GM21576 (cell line): ENCODE results near the gene SLC9A2.
A peak's percentile ranks its signal among the peaks of the same experiment; 100 is the strongest.

Experiments
- ATAC-seq: cut with Tn5 transposase; IDR thresholded peaks from one replicate; pipeline ENCODE4 v1.9.1; 2021; ENCODE audit warnings: mild to moderate bottlenecking, moderate library complexity; ENCODE audit not compliant: unreplicated experiment

The SLC9A2 gene

DNA sequence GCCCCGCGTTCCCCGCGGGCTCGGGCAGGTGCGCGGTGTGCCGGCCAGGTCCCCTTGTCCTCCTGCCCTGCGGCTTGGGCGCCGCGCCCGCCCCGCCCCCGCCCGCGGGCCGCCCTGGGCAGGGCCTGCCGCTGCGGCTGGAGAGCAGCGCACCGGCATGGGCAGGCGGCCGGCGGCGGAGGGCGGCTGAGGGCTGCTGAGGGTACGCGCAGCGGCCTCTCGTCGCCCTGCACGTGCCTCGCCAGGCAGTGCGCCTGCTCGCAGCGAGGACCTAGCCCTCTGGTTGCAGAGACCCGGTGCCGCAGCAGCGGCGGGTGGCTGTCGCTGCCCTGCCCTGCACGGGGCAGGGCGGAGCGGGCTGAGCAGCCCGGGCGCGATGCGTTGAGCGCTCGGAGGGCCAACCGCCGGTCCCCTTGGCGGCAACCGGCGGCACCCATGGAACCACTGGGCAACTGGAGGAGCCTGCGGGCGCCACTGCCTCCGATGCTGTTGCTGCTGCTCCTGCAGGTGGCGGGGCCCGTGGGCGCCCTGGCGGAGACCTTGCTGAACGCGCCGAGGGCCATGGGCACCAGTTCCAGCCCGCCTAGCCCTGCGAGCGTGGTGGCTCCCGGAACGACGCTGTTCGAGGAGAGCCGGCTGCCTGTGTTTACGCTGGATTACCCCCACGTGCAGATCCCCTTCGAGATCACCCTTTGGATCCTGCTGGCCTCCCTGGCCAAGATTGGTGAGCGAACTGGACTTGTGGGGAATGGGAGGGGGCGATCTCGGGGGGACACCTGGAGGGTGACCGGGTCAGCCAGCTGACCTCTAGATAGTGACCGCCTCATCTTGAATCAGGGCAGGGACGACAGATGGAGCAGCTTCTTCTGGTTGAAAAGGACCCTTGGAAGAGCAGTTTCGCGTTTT is at the start of gene SLC9A2:
Gene SLC9A2, plus strand, starts transcription at position 140 of the 906 bp plus-strand sequence. Its CDS starts 296 bp downstream, at position 436.
- no peak for ATAC-seq

GRCh38 chr2:102575888-102576287 is 43.5 kb upstream of the SLC9A2 start:
- no peak for ATAC-seq

DNA sequence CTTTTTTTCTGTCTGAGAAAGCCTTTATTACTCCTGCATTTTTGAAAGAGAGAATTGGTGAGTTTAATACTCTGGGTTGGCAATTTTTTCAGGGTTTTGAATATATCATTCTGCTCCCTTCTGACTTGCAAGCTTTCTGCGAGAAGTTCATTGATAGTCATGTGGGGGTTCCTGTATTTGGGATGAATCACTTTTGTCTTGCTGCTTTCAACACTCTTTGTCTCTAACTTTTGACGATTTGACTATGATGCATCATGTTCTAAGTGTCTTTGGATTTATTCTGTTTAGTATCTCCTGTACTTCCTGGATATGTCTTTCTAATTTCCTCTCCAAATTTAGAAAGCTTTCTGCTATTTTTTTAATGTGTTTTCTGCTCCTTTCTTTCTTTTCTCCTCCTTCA is 41.0 kb upstream of the SLC9A2 start:
- ATAC-seq: no peak

- no peak for ATAC-seq
Observed at GRCh38 chr2:102581911-102582310, 37.4 kb upstream of the SLC9A2 start.

GRCh38 chr2:102582845-102583244 is 36.5 kb upstream of the SLC9A2 start:
- ATAC-seq: no peak

GRCh38 chr2:102585847-102586404 is 33.4 kb upstream of the SLC9A2 start:
- ATAC-seq: no peak

DNA sequence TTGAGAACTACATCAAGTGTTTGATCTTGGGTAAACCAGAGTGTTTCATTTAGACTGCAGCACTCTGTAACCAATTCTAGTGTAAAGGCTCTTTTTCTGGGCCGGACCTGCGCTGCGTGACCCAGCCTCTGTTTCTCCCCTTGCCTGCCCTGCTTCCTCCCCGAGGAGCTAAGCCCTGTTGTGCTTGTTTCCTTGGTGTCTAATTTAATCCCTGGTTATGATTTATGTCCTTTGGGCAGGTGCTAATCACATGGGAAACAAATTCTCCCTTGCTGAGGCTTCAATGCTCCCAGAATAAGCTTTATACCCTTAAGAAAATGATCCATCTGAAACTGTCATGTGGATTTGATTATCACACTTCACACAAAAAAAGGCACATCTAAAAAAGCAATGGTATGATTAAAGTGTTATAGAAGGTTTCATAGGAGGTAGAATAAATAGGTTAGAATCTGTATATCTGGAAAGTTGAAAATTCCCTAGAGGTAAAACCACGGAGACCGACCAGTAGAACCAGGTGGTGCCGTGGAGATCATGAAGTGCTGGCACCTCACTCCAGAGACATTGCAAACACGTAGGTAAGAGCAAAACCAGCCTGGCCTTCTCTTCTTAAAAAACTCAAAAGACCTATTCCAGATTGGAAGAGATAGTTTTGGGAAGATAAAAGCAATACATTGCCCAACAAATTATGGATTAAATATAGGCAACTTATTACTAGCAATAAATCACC is 31.0 kb upstream of the SLC9A2 start:
- no peak for ATAC-seq

- no peak for ATAC-seq
Observed at GRCh38 chr2:102589444-102589843, 29.9 kb upstream of the SLC9A2 start.

DNA sequence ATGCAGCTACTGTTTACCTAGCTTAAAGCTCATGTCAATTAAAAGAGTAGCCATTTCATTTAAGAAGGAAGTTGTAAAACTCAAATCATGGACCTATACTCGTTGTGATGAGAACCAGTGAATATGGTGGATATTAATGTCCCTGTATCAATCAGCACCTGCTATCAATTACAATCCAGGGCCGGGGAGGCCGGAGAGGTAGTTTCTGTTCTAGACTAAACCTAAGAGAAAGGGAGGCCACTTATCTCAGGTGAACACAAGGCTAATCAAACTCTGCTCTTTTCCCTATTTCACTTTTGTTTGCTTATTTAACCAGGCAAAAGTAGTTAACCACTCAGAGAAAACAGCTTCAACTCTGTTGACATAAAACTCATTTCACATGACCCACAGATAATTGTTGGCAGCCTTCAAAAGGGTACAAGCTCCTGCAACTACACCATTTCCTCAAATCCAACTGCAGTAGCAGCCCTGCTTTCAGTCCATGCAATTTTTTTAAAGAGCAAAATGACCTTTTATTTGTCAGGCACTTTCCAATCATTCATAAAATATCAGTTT is 27.8 kb upstream of the SLC9A2 start:
- no peak for ATAC-seq

DNA sequence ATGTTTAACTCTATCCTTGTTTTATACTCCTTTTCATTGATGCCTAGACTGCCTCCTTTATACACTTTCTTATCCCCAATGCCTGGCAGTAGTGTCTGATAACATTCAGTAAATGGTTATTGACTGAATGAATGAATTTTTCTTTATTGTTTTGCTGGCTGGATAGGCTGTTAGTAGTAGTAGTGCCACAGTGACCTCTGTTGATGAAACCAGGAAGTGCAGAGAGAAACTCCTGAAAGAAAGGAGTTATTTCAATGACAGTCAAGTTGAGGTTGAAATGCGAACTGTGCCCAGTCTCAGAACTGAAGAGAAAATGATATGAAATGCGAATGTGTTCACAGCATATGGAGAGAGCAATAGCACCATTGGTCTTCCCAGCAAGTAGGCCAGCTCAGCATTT is 26.8 kb upstream of the SLC9A2 start:
- ATAC-seq: no peak

DNA sequence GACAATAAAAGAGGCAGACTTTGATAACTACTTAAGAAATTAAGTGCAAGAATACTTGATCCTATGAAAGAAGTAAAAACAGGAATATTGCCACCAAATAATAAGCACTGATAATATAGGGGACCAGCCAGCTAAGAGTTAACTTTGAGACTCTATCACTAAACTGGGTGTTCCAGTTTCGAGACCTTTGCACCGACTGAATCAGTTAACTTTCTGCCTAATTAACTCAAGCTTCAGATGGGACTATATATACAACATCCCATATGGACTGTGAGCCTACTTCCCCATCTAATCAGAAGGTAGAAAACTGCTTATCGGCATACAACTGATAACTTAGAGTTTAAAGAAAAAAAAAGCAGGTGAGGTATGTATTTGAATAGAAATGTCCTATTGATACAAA is 25.8 kb upstream of the SLC9A2 start:
- no peak for ATAC-seq

- no peak for ATAC-seq
Observed at GRCh38 chr2:102594445-102595016, 24.8 kb upstream of the SLC9A2 start.

GRCh38 chr2:102597788-102598187 is 21.6 kb upstream of the SLC9A2 start:
- ATAC-seq: no peak

- ATAC-seq: no peak
Observed at GRCh38 chr2:102599486-102599885, 19.9 kb upstream of the SLC9A2 start.

GRCh38 chr2:102601730-102602129 is 17.6 kb upstream of the SLC9A2 start:
- ATAC-seq: no peak

- ATAC-seq: no peak
Observed at GRCh38 chr2:102603904-102604303, 15.4 kb upstream of the SLC9A2 start.

- ATAC-seq: no peak
Observed at GRCh38 chr2:102604769-102605168, 14.6 kb upstream of the SLC9A2 start.

- ATAC-seq: no peak
Observed at GRCh38 chr2:102606353-102606752, 13.0 kb upstream of the SLC9A2 start.

DNA sequence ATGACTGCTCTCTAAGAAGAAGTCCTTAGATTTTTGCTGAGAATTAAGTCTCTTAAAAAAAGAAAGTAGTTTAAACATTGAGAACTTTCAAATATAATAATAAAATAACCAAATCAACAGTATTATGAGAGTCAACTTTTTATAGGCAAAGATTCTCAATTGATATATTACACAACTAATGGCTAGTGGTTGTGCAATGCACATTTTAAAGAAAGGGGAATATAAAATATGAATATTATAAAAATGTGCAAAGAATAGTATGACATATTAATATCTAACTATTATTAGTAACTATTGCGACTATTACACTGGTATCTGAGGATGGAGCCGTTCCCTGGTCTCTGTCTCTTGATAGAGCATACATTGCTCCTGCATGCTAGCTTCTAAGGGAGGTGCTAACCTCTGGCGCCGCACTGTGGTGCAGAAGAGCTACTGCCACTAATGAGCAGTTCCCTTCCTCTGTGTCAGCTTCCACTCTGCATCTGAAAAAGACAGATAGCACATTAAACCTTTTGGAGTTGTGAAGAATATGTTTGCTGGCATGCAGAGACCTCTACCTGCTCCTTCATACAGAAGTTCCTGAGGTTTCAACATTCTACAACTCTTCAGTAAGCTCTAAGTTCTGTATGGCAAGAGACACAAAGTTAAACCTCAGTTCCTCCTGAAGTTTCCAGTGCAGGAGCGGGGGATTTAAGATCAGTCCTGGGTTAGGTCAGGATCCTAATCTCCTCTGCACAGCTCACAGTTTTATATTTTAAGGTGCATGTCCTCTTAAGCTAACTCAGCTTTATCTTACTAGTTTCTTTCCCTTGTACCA is 3.5 kb upstream of the SLC9A2 start:
- ATAC-seq: peak; percentile 84
